HEK293 (cell line): Measurements from ENCODE around the gene COQ8A.

Experiments
- FEZF1 ChIP-seq: fragments of 450-650 bp; formaldehyde crosslinking; IDR thresholded peaks from 2 replicates; pipeline ENCODE4 v1.5.1; 2016; ENCODE audit warnings: missing biosample characterization, missing genetic modification characterization
- KLF7 ChIP-seq: fragments of 450-650 bp; formaldehyde crosslinking; IDR thresholded peaks from 2 replicates; pipeline ENCODE4 v1.5.1; 2016; ENCODE audit warnings: missing biosample characterization, missing genetic modification characterization, borderline replicate concordance
- OVOL3 ChIP-seq: fragments of 450-650 bp; formaldehyde crosslinking; IDR thresholded peaks from 2 replicates; pipeline ENCODE4 v1.5.1; 2016; ENCODE audit warnings: missing biosample characterization, missing genetic modification characterization
- PRDM6 ChIP-seq: fragments of 450-650 bp; formaldehyde crosslinking; IDR thresholded peaks from 2 replicates; pipeline ENCODE4 v1.5.1; 2017; ENCODE audit warnings: missing biosample characterization, missing genetic modification characterization
- RBAK ChIP-seq: fragments of 450-650 bp; formaldehyde crosslinking; IDR thresholded peaks from 2 replicates; pipeline ENCODE4 v1.5.1; 2016; ENCODE audit warnings: missing biosample characterization, missing genetic modification characterization
- YY1 ChIP-seq: fragments of 450-650 bp; formaldehyde crosslinking; IDR thresholded peaks from 2 replicates; pipeline ENCODE4 v1.5.1; 2018; ENCODE audit warnings: missing biosample characterization, missing genetic modification characterization
- ZBTB10 ChIP-seq: fragments of 450-650 bp; formaldehyde crosslinking; IDR thresholded peaks from 2 replicates; pipeline ENCODE4 v1.5.1; 2016; ENCODE audit warnings: missing biosample characterization, missing genetic modification characterization
- ZBTB11 ChIP-seq: fragments of 450-650 bp; formaldehyde crosslinking; conservative IDR thresholded peaks from 2 replicates; pipeline ENCODE4 v1.5.1; 2016; ENCODE audit warnings: low read depth, missing biosample characterization, missing genetic modification characterization
- ZFP41 ChIP-seq: fragments of 450-650 bp; formaldehyde crosslinking; IDR thresholded peaks from 2 replicates; pipeline ENCODE4 v1.5.1; 2016; ENCODE audit warnings: missing biosample characterization, missing genetic modification characterization, borderline replicate concordance
- ZNF112 ChIP-seq: fragments of 450-650 bp; formaldehyde crosslinking; IDR thresholded peaks from 2 replicates; pipeline ENCODE4 v1.5.0; 2017; ENCODE audit warnings: missing biosample characterization, missing genetic modification characterization
- ZNF121 ChIP-seq: fragments of 450-650 bp; formaldehyde crosslinking; IDR thresholded peaks from 2 replicates; pipeline ENCODE4 v1.5.1; 2016; ENCODE audit warnings: missing biosample characterization, missing genetic modification characterization
- ZNF132 ChIP-seq: fragments of 450-650 bp; formaldehyde crosslinking; IDR thresholded peaks from 2 replicates; pipeline ENCODE4 v1.5.1; 2017; ENCODE audit warnings: missing biosample characterization, missing genetic modification characterization, borderline replicate concordance
- ZNF133 ChIP-seq: fragments of 450-650 bp; formaldehyde crosslinking; IDR thresholded peaks from 2 replicates; pipeline ENCODE4 v1.5.1; 2016; ENCODE audit warnings: missing biosample characterization, missing genetic modification characterization
- ZNF138 ChIP-seq: fragments of 450-650 bp; formaldehyde crosslinking; IDR thresholded peaks from 2 replicates; pipeline ENCODE4 v1.5.1; 2016; ENCODE audit warnings: missing biosample characterization, missing genetic modification characterization, borderline replicate concordance
- ZNF2 ChIP-seq: fragments of 450-650 bp; formaldehyde crosslinking; IDR thresholded peaks from 2 replicates; pipeline ENCODE4 v1.5.1; 2016; ENCODE audit warnings: missing biosample characterization, missing genetic modification characterization
- ZNF302 ChIP-seq: fragments of 450-650 bp; formaldehyde crosslinking; IDR thresholded peaks from 2 replicates; pipeline ENCODE4 v1.5.1; 2016; ENCODE audit warnings: missing biosample characterization, missing genetic modification characterization, low read depth
- ZNF324 ChIP-seq: fragments of 450-650 bp; formaldehyde crosslinking; IDR thresholded peaks from 2 replicates; pipeline ENCODE4 v1.5.1; 2016; ENCODE audit warnings: missing biosample characterization, missing genetic modification characterization
- ZNF335 ChIP-seq: fragments of 450-650 bp; formaldehyde crosslinking; conservative IDR thresholded peaks from 2 replicates; pipeline ENCODE4 v1.5.1; 2016; ENCODE audit warnings: missing biosample characterization, missing genetic modification characterization
- ZNF416 ChIP-seq: fragments of 450-650 bp; formaldehyde crosslinking; IDR thresholded peaks from 2 replicates; pipeline ENCODE4 v1.5.1; 2016; ENCODE audit warnings: missing biosample characterization, missing genetic modification characterization
- ZNF48 ChIP-seq: fragments of 450-650 bp; formaldehyde crosslinking; IDR thresholded peaks from 2 replicates; pipeline ENCODE4 v1.5.1; 2016; ENCODE audit warnings: missing biosample characterization, missing genetic modification characterization
- ZNF529 ChIP-seq: fragments of 450-650 bp; formaldehyde crosslinking; IDR thresholded peaks from 2 replicates; pipeline ENCODE4 v1.5.1; 2017; ENCODE audit warnings: missing genetic modification characterization, missing biosample characterization; ENCODE audit not compliant: insufficient replicate concordance
- ZNF548 ChIP-seq: fragments of 450-650 bp; formaldehyde crosslinking; IDR thresholded peaks from 2 replicates; pipeline ENCODE4 v1.5.1; 2016; ENCODE audit warnings: missing biosample characterization, missing genetic modification characterization
- ZNF571 ChIP-seq: fragments of 450-650 bp; formaldehyde crosslinking; IDR thresholded peaks from 2 replicates; pipeline ENCODE4 v1.5.0; 2017; ENCODE audit warnings: missing biosample characterization, missing genetic modification characterization
- ZNF596 ChIP-seq: fragments of 450-650 bp; IDR thresholded peaks from 2 replicates; pipeline ENCODE4 v1.5.0; 2018; ENCODE audit warnings: missing biosample characterization, mild to moderate bottlenecking, missing genetic modification characterization, moderate library complexity
- ZNF621 ChIP-seq: fragments of 450-650 bp; formaldehyde crosslinking; IDR thresholded peaks from 2 replicates; pipeline ENCODE4 v1.5.1; 2017; ENCODE audit warnings: missing biosample characterization, missing genetic modification characterization
- ZNF624 ChIP-seq: fragments of 450-650 bp; formaldehyde crosslinking; IDR thresholded peaks from 2 replicates; pipeline ENCODE4 v1.5.1; 2017; ENCODE audit warnings: missing biosample characterization, missing genetic modification characterization
- ZNF654 ChIP-seq: fragments of 450-650 bp; formaldehyde crosslinking; IDR thresholded peaks from 2 replicates; pipeline ENCODE4 v1.5.1; 2016; ENCODE audit warnings: low read depth, missing biosample characterization, missing genetic modification characterization
- ZNF768 ChIP-seq: fragments of 450-650 bp; formaldehyde crosslinking; IDR thresholded peaks from 2 replicates; pipeline ENCODE4 v1.5.1; 2018; ENCODE audit warnings: missing biosample characterization, mild to moderate bottlenecking, missing genetic modification characterization
- ZXDB ChIP-seq: fragments of 450-650 bp; formaldehyde crosslinking; IDR thresholded peaks from 2 replicates; pipeline ENCODE4 v1.5.1; 2016; ENCODE audit warnings: missing biosample characterization, missing genetic modification characterization

Gene COQ8A

GRCh38 chr1:226939438-226940028, 561 bp upstream of the COQ8A start (continued):
- TF ChIP-seq ZNF132 (tag by site-specific recombination), result no peak
- TF ChIP-seq ZFP41 (tag by site-specific recombination), result no peak
- TF ChIP-seq ZNF624 (tag by site-specific recombination), result 0 out of 2 replicates have a peak, but pooled peaks have one; percentile 12
- peak; percentile 97 for TF ChIP-seq ZBTB11 (tag by site-specific recombination)
- peak; percentile 83; the same call in 1 of the 2 replicates for TF ChIP-seq ZNF121
- TF ChIP-seq ZNF596 (tag by site-specific recombination), result 0 out of 2 replicates have a peak, but pooled peaks have one; percentile 48
- TF ChIP-seq ZNF302, result 0 out of 2 replicates have a peak, but pooled peaks have one; percentile 77
- TF ChIP-seq ZNF48 (tag by site-specific recombination), result no peak
- 0 out of 2 replicates have a peak, but pooled peaks have one; percentile 18 for TF ChIP-seq ZNF548 (tag by site-specific recombination)
- no peak for TF ChIP-seq ZNF529 (tag by site-specific recombination)
- TF ChIP-seq ZBTB10 (tag by site-specific recombination), result peak; percentile 88
- no peak for TF ChIP-seq ZNF416 (tag by site-specific recombination)
- TF ChIP-seq ZXDB, result peak; percentile 99
- TF ChIP-seq KLF7 (tag by site-specific recombination), result no peak
- TF ChIP-seq OVOL3 (tag by site-specific recombination), result peak; percentile 84
- TF ChIP-seq ZNF335 (tag by site-specific recombination), result peak; percentile 94
- no peak for TF ChIP-seq PRDM6 (tag by site-specific recombination)
- no peak for TF ChIP-seq ZNF138
- 0 out of 2 replicates have a peak, but pooled peaks have one; percentile 27 for TF ChIP-seq ZNF133 (tag by site-specific recombination)
- TF ChIP-seq ZNF112 (tag by site-specific recombination), result no peak
- 0 out of 2 replicates have a peak, but pooled peaks have one; percentile 59 for TF ChIP-seq FEZF1 (tag by site-specific recombination)
- no peak for TF ChIP-seq ZNF621 (tag by site-specific recombination)
- TF ChIP-seq ZNF324 (tag by site-specific recombination), result peak; percentile 96
- no peak for TF ChIP-seq ZNF654 (tag by site-specific recombination)
- TF ChIP-seq ZNF768 (tag by site-specific recombination), result peak; percentile 39; the same call in 1 of the 2 replicates
- TF ChIP-seq RBAK (tag by site-specific recombination), result no peak
- peak; percentile 99 for TF ChIP-seq ZNF2 (tag by site-specific recombination)
- TF ChIP-seq ZNF571, result no peak
- peak; percentile 78; the same call in 1 of the 2 replicates for TF ChIP-seq YY1
